ENCODE measurements around the gene ST8SIA2.

Gene ST8SIA2

GRCh38 chr15:92400573-92400972, 6.9 kb downstream of the ST8SIA2 start:
- 0 out of 2 replicates have a peak, but pooled peaks have one; percentile 4 for TF ChIP-seq CTCF (IDR thresholded peaks at IDR 0.05; ENCODE audit: low read depth, low read length)
- Histone ChIP-seq H3K27ac (0 out of 2 replicates have a peak overlapping the region, but pooled peaks have one; percentile 33), H3K27me3 (ENCODE audit: insufficient read depth, low read depth, severe bottlenecking) (no peaks in the 10 kb centered on the region), H3K36me3 (no peaks in the 10 kb centered on the region; the same call in 1 of the 2 replicates), H3K9me3 (ENCODE audit: severe bottlenecking) (no peaks in the 10 kb centered on the region), H3K4me3 (ENCODE audit: low read depth, low read length) (no peak overlapping the region)
- DNase-seq: peak; percentile 53

GRCh38 chr15:92400980-92401787, 7.5 kb downstream of the ST8SIA2 start:
- Histone ChIP-seq H3K4me3 (ENCODE audit: low read depth, low read length) (no peak overlapping the region), H3K36me3 (no peaks in the 10 kb centered on the region; the same call in 1 of the 2 replicates), H3K9me3 (ENCODE audit: severe bottlenecking) (no peaks in the 10 kb centered on the region), H3K27me3 (ENCODE audit: insufficient read depth, low read depth, severe bottlenecking) (no peaks in the 10 kb centered on the region), H3K27ac (0 out of 2 replicates have a peak overlapping the region, but pooled peaks have one; percentile 33)
- TF ChIP-seq CTCF (IDR thresholded peaks at IDR 0.05; ENCODE audit: low read depth, low read length): no peak
- DNase-seq: peak; percentile 30

- no peaks in the 10 kb centered on the region for H3K27me3 ChIP-seq (ENCODE audit: insufficient read depth, low read depth, severe bottlenecking)
These were observed 9.1 kb downstream of the ST8SIA2 start for GRCh38 chr15:92402751-92403150.

GRCh38 chr15:92405942-92406341, 12.3 kb downstream of the ST8SIA2 start:
- Histone ChIP-seq H3K27me3 (ENCODE audit: insufficient read depth, low read depth, severe bottlenecking) (no peaks in the 10 kb centered on the region), H3K36me3 (no peaks in the 10 kb centered on the region), H3K27ac (no peak overlapping the region), H3K4me3 (ENCODE audit: low read depth, low read length) (no peak overlapping the region), H3K9me3 (ENCODE audit: severe bottlenecking) (no peaks in the 10 kb centered on the region)
- no peak for TF ChIP-seq CTCF (IDR thresholded peaks at IDR 0.05; ENCODE audit: low read depth, low read length)
- no peak for DNase-seq

More at GRCh38 chr15:92402751-92403150, 9.1 kb downstream of the ST8SIA2 start:
- DNase-seq: no peak
- H3K36me3 ChIP-seq: no peaks in the 10 kb centered on the region
- H3K9me3 ChIP-seq (ENCODE audit: severe bottlenecking): no peaks in the 10 kb centered on the region
- H3K4me3 ChIP-seq (ENCODE audit: low read depth, low read length): no peak overlapping the region
- no peak for TF ChIP-seq CTCF (IDR thresholded peaks at IDR 0.05; ENCODE audit: low read depth, low read length)
- H3K27ac ChIP-seq: no peak overlapping the region

DNA sequence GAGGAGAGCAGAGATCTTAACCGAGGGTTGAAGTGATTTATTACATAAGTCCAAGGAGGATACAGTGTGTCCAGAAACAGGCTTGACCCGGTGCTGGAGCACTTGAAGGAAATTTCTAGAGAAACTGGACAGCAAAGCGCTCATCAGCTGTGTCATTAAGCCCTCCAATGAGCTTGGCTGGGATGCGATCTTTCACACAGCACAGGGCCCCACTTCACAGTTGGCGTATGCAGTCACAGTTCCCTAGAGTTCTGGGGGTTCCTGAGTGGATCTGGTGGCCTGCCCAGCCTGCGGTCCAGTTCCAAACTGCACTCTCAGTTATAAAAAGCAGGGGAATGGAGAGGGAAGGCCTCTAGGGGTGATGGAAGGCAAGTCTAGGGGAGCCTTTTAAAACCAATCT, 13.6 kb downstream of the ST8SIA2 start:
- Histone ChIP-seq H3K27me3 (ENCODE audit: insufficient read depth, low read depth, severe bottlenecking) (no peaks in the 10 kb centered on the region), H3K27ac (no peak overlapping the region), H3K4me3 (ENCODE audit: low read depth, low read length) (no peak overlapping the region), H3K9me3 (ENCODE audit: severe bottlenecking) (no peaks in the 10 kb centered on the region), H3K36me3 (no peaks in the 10 kb centered on the region)
- DNase-seq: no peak
- no peak for TF ChIP-seq CTCF (IDR thresholded peaks at IDR 0.05; ENCODE audit: low read depth, low read length)

Data from WERI-Rb-1 (cell line).